GM15510 (cell line): ENCODE data around the gene TTC39B.

Source experiments
- POLR2A ChIP-seq: IDR thresholded peaks from 3 replicates; pipeline ENCODE4 v1.6.1; 2011; ENCODE audit warnings: borderline replicate concordance; ENCODE audit not compliant: insufficient read length; ENCODE audit errors: extremely low read depth

TTC39B gene

GRCh38 chr9:15286161-15286821 is 20.7 kb downstream of the TTC39B start:
- TF ChIP-seq POLR2A, result no peak

DNA sequence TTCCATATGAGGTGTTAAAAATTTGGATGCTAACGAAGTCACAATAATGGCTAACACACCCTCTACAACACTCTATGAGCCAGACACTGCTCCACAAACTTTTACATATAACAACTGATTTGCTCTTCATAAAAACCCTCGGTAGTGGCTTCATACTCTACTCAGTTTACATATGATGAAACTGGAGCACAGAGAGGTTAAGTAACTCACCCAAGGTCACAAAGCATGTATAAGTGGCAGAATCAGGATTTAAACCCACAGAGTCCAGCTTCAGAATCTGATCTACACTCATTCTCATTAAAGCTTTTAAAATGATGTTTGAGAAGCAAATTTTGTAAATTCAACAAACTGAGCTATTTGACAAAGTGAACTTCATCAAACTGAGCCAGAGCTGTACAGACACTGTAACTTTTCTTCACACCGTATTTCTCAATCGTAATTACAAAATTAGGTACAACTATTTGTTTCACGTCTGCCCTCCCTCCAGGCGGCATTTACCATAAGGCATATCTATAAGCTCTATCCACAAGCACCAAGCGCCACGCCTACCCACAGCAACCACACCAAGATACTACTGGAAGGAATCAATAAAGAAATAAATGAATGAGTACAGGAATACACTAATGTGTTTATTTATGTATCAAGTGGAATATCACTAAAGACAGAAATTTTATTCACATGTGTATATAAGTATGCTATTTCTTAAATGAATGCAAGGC is 24.3 kb downstream of the TTC39B start:
- TF ChIP-seq POLR2A, result no peak

DNA sequence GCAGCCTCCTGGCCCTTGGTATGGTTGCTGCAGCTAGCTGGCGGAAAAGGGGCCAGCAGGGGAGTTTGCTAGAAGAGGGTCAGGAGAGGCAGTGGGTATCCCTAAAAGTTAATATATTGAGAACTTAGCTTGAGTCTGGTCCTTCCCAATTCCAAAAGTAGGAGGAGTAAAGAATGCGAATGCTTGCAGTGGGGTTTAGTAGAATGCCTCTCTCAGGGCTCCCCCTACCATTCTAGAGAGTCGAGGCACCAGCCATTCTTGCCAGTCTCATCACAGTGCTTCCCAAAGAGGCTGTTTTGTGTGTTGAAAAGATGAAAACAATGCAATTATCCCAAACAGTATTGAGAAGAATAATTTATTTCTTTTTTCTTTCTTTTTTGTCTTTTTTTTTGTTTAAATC is 26.4 kb downstream of the TTC39B start:
- TF ChIP-seq POLR2A, result no peak

DNA sequence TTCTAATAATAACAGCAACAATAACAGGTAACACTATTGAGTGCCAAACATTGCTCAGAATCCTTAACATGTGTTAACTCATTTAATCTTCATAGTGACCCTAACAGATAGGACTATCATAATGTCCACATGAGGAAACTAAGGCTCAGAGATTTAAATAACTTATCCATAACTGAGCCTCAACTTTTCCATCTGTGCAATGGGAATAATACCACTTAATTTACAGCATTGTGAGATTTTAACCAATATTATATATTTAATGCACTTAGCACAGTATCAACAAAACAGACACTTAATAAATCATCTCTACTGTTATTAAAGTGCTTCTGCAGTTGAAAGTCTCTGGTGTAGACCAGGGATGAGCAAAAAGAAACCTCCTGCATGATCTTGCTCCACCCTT is 28.2 kb downstream of the TTC39B start:
- TF ChIP-seq POLR2A, result no peak

- no peak for TF ChIP-seq POLR2A
These were observed 28.8 kb downstream of the TTC39B start for GRCh38 chr9:15278091-15278687.

DNA sequence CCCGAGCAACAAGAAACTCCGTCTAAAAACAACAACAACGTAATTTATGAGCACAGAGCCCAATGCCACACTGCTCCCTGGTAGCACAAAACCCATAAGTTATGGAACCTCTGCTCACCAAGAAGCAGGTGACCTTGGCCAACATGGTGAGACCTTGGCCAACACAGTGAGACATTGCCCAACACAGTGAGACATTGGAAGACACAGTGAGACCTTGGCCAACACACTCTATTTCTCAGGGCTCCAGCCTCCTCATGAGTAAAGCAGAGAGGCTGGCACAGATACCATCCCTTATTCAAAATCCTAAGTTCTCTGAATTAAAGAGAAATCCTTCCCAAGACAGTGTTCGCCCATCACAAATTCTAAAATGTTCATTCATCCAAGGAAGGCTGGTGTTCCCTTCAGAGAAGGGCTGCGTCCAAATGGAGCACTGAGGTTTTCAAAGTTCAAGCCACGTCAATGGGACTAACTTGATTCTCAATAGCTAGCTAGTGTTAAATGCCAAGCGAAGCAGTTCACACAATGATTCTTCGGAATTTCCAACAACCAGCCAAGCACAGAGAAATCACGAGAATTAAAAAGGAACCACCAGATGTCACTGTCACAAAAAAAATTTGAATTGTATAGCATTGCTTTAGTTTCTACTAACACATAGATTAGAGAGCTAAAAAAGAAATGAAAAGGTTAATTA is 29.5 kb downstream of the TTC39B start:
- no peak for TF ChIP-seq POLR2A

- no peak for TF ChIP-seq POLR2A
These were observed 30.6 kb downstream of the TTC39B start for GRCh38 chr9:15276328-15276938.

- no peak for TF ChIP-seq POLR2A
These were observed 32.6 kb downstream of the TTC39B start for GRCh38 chr9:15274425-15274824.

DNA sequence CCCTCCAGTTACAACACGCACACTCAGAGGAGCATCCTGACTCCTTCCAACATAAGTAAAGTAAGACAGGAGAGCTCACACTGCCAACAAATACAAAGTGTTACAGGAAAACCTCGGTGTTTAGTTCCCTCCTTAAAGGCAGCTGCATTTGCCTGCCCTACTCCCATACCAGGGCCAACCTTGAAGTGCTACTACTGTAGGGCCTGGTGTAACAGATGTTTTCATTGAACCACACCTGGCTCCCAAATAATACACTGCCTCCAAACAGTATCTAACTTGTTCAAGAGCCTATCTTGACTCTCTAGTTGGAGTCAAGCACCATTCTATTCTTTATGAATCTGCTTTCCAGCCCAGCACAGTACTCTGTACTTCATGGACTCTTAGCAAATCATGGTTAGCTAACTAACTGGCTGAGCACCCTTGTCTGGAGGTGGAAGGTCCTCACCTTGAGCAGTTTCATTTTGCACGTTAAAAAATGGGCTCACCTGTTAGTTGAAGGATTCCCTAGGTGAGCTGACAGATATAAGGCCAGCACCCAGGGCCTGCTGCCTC is 34.6 kb downstream of the TTC39B start:
- no peak for TF ChIP-seq POLR2A

GRCh38 chr9:15271403-15271802 is 35.6 kb downstream of the TTC39B start:
- no peak for TF ChIP-seq POLR2A

DNA sequence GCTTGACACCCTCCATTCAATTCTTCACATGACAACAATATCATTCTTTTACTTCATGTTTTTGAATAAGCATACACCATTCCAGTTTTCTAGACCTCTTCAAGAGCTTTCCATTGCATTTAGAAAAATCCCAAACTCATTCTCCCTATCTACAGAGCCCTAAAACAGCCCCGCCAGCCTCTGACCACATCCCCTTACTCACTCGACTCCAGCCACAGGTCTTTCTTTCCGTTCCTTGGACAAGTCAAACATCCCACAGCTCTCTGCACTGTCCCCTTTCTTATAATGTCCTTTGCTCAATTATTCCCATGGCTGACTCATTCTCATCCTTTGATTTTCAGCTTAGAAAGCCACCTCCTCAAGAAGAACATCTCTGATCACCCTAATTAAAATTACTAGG is 38.2 kb downstream of the TTC39B start:
- no peak for TF ChIP-seq POLR2A

GRCh38 chr9:15268317-15268716 is 38.7 kb downstream of the TTC39B start:
- TF ChIP-seq POLR2A, result no peak

- TF ChIP-seq POLR2A, result no peak
These were observed 42.1 kb downstream of the TTC39B start for GRCh38 chr9:15264918-15265317.

- TF ChIP-seq POLR2A, result no peak
These were observed 44.4 kb downstream of the TTC39B start for GRCh38 chr9:15262581-15262980.

- TF ChIP-seq POLR2A, result no peak
These were observed 50.6 kb downstream of the TTC39B start for GRCh38 chr9:15256426-15256825.
